ENCODE results near the gene CXCL1. TPM values are rescaled to one million over a fixed set of nuclear protein-coding genes. Genes with fewer than 3 reads are reported as not detected.

CXCL1 gene
- total RNA-seq, 2 donors from 2014 or later = 0.68 to 8.7 TPM

GRCh38 chr4:73844345-73844744, 24.8 kb upstream of the CXCL1 start:
- H3K4me3 ChIP-seq = no peak overlapping the region
- no peak overlapping the region for H3K27ac ChIP-seq
- no peaks in the 10 kb centered on the region for H3K4me1 ChIP-seq (ENCODE audit: control insufficient read depth in 1 of 2, low read depth in 2 of 2)
- no peaks in the 10 kb centered on the region for H3K9me3 ChIP-seq
- DNase-seq (ENCODE audit: low spot score) = no peak
- H3K36me3 ChIP-seq = no peaks in the 10 kb centered on the region
- ATAC-seq (ENCODE audit: insufficient number of reproducible peaks, low FRiP score, low read depth) = no peak
- H3K27me3 ChIP-seq (replicated peaks; ENCODE audit: insufficient read depth) = no peaks in the 10 kb centered on the region
- no peak for TF ChIP-seq CTCF (IDR thresholded peaks at IDR 0.05)

- Histone ChIP-seq H3K9me3 (no peaks in the 10 kb centered on the region), H3K27ac (no peak overlapping the region), H3K4me1 (ENCODE audit: control insufficient read depth in 1 of 2, low read depth in 2 of 2) (no peaks in the 10 kb centered on the region), H3K4me3 (no peak overlapping the region), H3K36me3 (no peaks in the 10 kb centered on the region), H3K27me3 (replicated peaks; ENCODE audit: insufficient read depth) (no peaks in the 10 kb centered on the region)
- ATAC-seq (ENCODE audit: insufficient number of reproducible peaks, low FRiP score, low read depth) (no peak), DNase-seq (ENCODE audit: low spot score) (no peak)
- no peak for TF ChIP-seq CTCF (IDR thresholded peaks at IDR 0.05)
Measured at GRCh38 chr4:73844806-73845205, 24.4 kb upstream of the CXCL1 start.

DNA sequence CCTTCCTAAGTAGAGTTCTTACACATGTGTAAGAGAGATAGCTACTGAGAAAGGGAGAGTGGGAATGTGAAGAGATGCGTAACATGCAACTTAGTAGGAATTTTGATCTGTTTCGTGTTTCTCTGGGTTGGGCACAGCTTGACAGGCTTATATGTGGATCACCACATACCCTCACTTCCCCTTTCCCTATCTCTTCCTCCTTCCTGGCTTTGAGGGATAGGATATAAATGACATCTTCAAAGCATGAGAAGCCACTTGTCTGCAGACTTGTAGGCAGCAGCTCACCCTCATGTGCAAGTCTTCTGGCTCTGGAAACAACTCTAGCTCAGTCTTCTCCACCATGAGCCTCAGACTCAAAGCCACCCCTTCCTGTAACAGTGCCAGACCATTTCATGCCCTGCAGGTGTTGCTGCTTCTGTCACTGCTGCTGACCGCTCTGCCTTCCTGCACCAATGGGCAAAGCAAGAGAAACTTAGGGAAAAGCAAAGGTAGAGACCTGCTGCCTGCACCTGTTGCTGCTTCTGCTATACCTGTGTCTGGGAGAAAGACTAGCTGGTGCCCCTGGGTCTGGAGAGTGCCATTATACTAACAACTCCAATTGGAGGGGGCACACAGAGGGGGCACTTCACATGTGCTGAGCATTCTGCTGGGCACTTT, 21.5 kb upstream of the CXCL1 start:
- H3K9me3 ChIP-seq = no peaks in the 10 kb centered on the region
- H3K4me1 ChIP-seq (ENCODE audit: control insufficient read depth in 1 of 2, low read depth in 2 of 2) = peaks cover 0 to under 1% of the 10 kb centered on the region in 2 donors
- no peak overlapping the region for H3K4me3 ChIP-seq
- H3K36me3 ChIP-seq = no peaks in the 10 kb centered on the region
- H3K27me3 ChIP-seq (replicated peaks; ENCODE audit: insufficient read depth) = no peaks in the 10 kb centered on the region
- ATAC-seq (ENCODE audit: insufficient number of reproducible peaks, low FRiP score, low read depth) (no peak), DNase-seq (ENCODE audit: low spot score) (no peak)
- no peak overlapping the region for H3K27ac ChIP-seq
- no peak for TF ChIP-seq CTCF (IDR thresholded peaks at IDR 0.05)

DNA sequence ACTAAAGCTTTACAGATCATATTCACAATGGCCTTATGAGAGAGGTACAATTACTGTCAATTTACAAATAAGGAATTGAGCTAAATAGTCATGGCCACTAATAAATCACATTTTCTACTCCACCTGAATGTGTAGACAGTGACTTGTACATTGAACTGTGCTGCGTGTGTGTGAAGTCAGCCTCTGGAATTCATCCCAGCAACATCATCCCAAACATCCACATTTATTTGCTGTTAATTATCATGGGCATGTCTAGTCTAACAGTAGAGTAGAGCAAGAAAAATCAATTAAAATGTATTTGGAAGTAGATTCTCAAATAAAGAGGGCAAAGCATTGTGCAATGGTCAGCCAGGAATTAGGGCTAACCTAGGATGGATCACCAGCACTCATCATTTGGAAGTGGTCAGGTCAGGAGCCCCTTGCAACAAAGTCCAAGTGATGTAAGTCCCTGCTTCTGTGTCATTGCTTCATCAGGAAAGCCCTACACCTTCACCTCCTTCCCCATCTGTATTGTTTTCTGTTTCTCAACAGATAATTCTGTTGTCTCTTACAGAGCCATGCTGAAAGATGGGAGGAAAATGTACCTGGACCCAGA, 20.9 kb upstream of the CXCL1 start:
- no peak for ATAC-seq (ENCODE audit: insufficient number of reproducible peaks, low FRiP score, low read depth)
- H3K27ac ChIP-seq = no peak overlapping the region
- H3K36me3 ChIP-seq = no peaks in the 10 kb centered on the region

More for the DNA sequence above, 20.9 kb upstream of the CXCL1 start:
- no peak for TF ChIP-seq CTCF (IDR thresholded peaks at IDR 0.05)
- peaks cover 0 to 6% of the 10 kb centered on the region in 2 donors for H3K4me1 ChIP-seq (ENCODE audit: control insufficient read depth in 1 of 2, low read depth in 2 of 2)
- no peak for DNase-seq (ENCODE audit: low spot score)
- H3K9me3 ChIP-seq = no peaks in the 10 kb centered on the region
- no peaks in the 10 kb centered on the region for H3K27me3 ChIP-seq (replicated peaks; ENCODE audit: insufficient read depth)
- H3K4me3 ChIP-seq = no peak overlapping the region
